Activated T-helper 1 cell treated with anti-CD3 and anti-CD28 coated beads, Interleukin-2, amount 50 U/mL, for 16 hours (primary cell): ENCODE data around the gene ZBTB42.

ENCODE experiments used
- DNase-seq, 2 donors: peaks; one replicate each; pipeline ENCODE4 v3.0.0-alpha.2; 2020; ENCODE audit warnings: low read depth in 1 of 2, low spot score in 1 of 2

Gene ZBTB42

GRCh38 chr14:104782086-104782807 is 18.7 kb upstream of the ZBTB42 start:
- no peak for DNase-seq

DNA sequence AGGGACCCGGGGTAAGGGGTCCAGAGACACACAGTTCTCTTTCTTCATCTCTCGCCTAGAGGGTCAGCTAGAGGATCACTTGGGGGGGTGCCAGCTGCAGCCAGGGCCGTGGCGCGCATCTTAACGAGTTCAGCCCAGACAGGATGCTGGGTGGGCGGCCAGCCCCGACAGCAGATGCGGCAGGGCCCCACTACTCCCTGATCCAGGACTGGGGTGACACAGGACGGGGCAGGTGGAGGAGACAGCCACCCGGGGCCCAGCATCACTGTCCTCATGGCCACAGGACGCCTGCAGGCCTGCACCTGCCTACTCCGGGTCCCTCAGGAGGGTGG is 18.1 kb upstream of the ZBTB42 start:
- DNase-seq: no peak

DNA sequence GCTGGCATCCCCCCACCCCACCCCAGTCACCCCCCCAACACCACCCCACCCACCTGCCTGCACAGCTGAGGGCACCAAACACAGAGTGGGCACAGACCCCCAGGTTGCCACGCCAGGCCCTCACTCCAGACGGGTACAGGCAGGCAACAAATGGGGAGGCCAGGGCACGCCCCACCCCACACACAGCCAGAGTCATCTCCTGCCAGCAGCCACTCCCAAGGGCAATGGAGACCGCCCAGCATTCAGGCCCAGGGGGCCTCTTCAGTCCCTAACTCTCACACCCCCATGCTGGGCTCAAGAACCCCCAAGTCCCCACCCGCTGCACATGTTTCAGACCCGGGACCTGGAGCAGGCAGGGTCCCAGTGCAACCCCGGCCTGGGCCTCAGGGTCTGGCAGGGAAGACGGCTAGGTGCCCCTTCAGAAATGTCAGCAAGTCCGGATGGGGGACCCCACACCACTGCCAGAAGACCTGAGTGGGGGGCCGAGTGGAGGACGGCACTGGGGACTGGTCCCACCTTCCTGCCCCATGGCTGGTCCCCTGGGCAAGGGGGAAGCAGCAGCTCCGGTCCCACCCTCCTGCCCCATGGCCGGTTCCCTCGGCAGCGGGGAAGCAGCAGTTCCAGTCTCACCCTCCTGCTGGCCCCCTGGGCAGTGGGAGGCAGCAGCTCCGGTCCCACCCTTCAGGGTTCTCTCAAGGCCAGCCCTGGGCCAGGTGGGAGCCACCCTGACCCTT is 17.2 kb upstream of the ZBTB42 start:
- no peak for DNase-seq

GRCh38 chr14:104784218-104784568 is 16.7 kb upstream of the ZBTB42 start:
- no peak for DNase-seq

DNA sequence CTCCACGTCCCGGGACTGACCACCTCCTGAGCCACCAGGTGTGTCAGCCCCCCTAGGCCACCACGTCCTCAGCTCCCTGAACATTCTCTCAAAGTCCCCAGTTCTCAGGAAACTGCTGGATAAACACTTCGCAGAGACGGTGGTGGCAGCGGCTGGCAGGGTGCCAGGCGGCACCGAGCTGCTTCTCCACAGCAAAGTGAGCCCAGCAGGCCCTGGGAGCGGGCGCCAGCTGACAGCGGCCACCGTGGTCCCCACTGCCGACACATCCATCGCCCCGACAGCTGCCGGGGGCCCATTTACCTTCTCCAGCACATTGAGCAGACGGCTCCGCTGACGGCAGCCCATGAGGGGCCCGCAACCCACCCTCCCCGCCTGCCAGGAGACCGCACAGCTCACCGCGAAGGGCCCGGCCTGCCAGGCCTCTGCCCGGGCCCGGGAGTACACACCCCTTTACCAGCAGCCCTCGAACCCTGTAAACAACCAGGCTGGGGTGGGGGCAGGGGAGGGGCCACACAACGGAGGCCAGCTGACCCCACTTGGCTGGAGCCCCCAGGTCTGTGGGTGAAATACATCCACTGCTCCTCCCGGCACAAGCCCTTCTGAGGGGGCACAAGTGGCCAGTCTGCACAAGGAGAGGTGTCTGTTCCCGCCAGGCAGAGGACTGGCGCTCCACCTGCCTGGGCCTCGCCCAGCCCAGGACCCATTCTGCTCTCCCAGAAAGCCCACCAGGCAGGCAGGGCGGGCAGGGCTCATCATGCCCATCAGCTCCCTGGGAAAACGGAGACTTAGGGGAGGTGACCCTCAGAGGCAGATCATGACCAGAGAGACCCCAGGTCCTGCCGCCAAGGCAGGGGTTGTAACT is 15.8 kb upstream of the ZBTB42 start:
- DNase-seq: no peak

- DNase-seq: no peak
Measured at GRCh38 chr14:104785708-104786080, 15.2 kb upstream of the ZBTB42 start.

DNA sequence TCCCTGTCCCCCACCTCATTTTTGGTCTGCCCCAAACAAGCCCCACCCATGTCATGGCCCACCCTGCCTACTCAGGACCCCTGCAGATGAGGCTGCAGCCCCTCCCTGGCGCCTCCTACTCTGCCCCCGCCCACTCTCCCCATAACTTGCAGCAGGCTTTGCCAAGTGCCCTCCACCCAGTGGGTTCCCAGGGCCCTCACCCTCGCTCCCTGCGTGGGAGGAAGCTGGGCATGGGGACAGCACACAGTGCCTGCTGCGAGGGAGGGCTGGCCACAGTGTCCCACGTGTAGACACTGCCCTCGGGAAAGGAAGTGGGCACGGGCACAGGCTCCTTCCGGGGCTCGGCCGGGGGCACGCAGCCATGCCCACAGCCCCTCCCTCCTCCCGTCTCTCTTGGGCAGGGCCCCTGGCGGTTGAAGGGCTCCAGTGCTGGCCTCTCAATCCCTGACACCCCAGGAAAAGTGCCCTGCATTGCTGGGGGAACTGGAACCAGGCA is 14.8 kb upstream of the ZBTB42 start:
- no peak for DNase-seq

DNA sequence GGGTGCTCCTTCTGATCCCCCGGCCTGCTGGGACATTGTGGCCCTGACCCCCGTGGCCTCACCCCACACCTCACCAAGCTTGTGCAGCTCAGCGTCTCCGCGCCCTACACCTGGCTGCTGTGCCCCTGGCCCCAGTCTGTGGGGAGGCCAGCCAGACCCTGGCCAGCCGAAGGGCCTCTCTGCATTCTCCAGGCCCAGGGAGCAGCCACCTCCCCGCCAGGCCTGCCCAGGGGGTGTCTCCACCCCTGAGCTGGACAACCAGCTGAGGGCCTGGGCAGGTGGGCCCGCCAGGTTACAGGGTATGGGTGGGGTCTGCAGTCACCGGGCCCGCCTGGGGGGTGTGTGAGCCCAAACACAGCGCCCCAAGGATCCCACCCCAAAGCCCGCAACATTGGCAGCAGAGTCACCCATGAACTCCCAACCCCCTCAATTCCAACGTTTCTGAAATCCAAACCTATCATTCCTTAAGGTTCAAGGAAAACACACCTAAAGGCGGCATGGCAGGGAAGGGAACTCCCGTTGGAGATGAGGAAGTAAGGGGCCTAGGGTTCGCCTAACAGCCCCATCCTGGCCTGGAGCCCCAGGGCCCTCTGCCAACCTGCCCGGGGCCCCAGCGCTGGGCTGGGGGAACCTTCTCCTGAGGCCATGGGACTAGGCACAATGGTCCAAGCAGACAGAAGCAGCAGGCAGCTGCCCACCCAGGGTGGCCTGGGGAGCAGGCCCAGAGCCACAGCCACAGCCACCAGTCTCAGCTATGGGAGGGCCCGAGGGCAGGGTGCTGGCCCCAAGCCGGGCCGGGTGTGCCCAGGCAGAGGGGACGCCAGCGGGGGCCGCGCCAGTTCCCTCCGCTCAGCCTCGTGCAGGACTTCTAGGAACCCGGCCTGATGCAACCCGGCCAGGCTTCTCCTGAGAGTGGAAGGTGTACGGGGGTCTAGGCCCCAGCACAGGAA is 13.9 kb upstream of the ZBTB42 start:
- no peak for DNase-seq

DNA sequence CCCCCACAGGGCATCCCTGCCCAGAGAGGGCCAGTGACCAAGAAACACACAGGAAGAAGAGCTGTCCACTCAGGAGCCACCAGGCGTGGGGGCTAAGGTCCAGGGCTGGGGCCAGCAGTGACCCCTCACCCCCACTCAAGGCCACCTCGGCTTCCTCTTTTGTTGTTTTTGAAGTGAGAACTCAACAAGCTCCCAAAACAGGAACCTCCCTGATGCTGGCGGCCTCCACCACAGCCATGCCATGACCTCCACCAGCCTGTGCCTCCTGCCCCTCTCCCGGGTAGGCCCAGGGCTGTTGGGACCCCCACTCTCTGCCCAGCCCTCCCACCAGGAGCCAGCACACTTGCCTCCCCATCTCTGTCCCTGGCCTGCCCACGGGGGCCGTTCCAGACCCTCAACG is 13.2 kb upstream of the ZBTB42 start:
- no peak for DNase-seq

GRCh38 chr14:104788161-104788818 is 12.6 kb upstream of the ZBTB42 start:
- no peak for DNase-seq

DNA sequence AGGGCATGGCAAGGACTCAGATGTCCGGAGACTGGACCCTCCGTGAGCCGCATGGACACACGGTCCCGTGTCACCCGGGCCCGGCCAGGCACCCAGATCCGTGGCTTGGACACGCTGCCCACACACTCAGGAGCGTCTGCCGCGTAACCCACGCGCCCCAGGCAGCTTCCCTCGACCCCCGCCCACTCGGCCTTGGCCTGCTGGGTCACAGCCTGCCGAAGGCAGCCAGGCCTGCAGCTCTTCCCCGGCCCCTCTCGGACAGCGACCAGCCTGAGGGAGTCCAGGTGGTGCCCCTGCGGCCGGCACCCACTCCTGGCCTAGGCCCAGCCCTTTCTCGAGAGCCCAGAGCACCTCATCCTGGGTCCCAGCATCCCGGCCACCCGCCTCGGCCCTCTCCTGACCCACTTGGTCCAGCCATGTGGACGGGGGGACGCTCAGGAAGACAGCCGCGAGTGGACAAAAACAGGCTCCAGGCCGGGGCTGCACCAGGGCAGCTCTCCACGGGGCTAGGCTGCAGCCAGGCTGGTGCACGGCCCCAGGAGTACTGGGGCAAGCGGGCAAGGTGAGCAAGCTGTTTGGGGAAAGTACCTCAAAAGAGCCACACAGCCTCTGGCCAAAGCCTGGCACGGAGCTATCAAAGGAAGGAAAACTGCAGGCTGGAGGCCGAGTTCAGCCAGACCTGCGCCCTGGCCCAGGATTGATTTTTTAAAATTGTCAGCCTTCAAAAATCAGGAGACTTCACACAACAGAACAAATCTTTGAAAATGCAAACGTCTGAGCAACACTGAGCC is 11.8 kb upstream of the ZBTB42 start:
- DNase-seq: no peak

DNA sequence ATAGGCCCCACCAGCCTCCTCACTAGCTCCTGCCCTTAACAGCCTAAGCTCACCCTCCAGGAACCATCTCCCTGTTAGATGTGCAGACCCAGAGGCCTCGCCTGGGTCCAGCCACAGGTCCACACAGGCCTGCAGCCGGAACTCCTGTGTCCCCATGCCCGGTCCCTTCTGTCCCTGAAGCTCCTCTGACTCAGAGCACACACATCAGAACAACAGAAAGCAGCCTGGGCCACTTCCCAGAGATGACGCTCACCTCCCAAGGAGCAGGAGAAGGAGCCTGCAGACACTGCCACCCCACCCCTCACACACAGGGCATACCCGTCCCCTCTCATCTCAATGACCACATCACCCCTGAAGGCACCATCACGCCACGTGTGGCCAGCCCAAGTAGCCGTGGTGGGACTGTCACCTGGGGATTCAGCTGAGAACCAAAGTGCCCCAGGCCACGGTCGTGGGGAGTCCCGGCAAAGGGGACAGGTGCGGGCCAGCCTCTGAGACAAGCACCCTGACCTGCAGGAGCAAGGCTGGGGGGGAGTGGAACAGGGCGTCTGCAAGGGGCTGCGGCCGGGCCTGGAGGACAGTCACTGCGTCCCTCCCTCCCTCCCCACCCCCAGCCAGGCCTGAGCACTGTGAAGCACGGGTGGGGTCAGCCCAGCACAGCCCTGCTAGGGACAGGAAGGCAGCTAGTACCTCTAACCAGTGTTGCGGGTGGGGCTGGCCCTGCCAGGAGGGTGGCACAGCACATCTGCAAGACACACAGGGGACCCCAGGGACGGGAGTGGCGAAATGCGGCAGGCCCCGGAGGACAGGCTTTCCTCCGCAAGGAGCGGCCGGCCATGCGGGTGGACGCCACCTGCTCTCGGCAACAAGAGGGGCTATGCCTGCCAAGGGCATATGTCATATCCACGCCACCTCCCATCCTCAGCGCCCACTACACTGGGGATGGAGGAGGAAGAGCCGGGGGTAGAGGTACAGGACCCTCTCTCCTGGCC is 10.9 kb upstream of the ZBTB42 start:
- DNase-seq: no peak

DNA sequence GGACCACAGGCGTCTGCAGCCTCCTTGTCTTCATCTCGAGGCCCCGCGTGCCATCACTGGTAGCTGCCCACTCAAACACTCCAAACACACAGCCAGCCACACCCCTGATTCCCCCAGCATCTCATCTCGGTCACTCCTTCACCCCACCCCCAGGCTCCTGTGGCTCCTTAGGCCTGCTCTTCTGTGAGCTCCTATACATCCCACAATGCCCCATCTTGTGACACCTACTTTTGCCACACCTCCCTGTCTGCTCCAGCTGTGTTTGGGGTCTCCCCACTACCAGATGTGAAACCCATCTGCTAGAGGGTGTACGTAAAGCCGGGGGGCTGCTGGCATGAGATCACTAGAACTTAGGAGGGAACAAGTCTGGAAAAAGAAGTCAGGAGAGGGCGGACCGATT is 9.5 kb upstream of the ZBTB42 start:
- no peak for DNase-seq

DNA sequence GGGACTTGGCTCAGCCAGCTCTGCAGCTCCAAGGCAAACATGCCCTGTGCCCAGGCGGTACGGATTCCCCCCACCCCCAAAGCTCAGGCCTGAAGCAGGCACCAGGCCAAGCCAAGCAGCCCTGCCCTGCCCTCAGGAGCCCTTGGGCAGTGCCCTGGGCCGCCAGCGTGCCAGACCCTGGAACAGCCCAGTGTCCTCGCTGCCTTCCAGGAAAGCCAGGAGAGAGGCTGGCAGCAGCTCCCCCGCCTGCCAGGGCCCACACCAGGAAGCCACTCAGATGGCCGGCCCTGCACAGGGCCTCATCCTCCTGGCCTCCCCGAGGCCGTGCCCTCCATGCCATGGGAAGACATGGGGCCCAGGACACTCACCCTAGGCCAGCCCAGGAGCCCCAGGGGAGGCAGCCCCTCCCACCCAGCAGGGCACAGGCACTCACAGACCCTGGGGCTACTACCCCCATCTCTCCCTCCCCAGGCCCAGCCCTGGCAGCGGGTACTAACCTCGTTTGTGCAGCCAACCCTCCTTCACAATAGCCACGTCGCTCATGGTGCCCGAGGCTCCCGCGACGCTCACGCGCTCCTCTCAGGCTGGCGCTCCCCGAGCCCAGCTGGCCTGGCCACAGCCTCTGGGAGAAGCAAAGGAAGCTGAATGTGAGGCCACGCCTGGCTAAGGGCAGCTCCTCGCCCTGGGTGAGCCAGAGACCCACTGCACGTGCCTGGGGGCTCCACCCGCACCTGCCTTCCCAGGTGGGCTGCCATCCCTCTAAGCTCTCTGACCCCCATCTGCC is 8.6 kb upstream of the ZBTB42 start:
- no peak for DNase-seq

DNA sequence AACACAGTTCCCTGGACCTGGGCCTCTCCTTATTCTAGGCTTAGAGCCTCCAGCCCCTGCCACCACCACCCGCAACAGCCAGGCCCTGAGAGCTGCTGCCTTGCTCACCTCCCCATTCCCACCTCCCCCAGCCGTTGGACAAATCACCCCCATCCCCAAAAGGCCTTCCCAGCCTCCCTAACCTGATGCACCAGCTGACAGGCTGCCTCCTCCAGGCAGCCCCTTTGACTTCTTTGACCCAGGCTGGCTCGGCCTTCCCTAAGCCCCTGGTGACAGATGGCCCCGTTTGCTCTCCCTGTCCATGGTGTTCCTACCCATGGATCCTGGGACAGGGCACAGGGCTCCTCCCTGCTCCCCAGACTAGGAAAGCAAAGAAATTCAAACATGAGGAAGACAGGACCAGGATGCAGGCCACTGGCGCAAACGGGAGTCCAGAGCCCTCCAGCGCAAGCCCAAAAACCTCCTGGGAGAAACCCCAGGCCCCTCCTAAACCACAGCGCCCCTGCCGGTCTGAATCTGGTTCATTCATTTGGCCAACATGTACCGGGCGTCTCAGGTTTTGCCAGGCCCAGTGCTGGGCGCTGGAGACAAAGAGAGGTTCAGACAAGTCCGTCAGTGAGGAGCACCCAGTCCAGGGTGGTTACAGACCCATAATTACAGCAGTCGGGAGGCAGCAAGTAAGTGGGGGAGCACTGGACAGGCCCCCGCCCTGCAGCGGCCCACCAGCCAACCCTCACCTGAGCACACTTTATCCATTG is 7.8 kb upstream of the ZBTB42 start:
- no peak for DNase-seq

GRCh38 chr14:104793703-104793959 is 7.3 kb upstream of the ZBTB42 start:
- DNase-seq: no peak

DNA sequence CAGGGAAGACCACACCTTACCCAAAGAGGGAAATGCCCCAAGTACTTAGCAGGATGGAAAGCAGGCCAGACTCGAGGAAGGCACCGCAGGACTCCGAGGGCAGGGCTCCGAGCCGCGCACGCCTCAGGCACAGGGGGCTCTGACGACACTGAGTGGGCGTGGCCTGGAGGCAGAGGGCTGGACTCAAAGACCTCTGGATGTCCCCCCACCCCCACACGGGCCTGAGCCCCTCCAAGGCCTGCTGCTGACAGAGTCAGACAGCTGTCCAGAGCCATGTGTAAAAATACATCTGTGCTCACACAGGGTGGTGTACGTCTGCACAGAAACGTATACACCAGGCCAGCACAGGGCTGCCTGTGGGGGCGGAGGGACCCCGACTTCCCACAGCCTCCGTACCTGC is 6.8 kb upstream of the ZBTB42 start:
- DNase-seq: no peak
